SK-N-MC (cell line): ENCODE measurements around the gene ZNF19.

ENCODE experiments used
- FOXP2 ChIP-seq: optimal IDR thresholded peaks from 2 replicates; pipeline ENCODE3; 2011; ENCODE audit warnings: mild to moderate bottlenecking, moderate library complexity; ENCODE audit not compliant: insufficient read depth; ENCODE audit errors: extremely low read length, control extremely low read depth
- POLR2AphosphoS5 ChIP-seq: IDR thresholded peaks from 2 replicates; pipeline ENCODE4 v1.6.1; 2012; ENCODE audit warnings: mild to moderate bottlenecking, low read depth, low read length, borderline replicate concordance

- no peak for TF ChIP-seq FOXP2
- TF ChIP-seq POLR2AphosphoS5: no peak
Measured at GRCh38 chr16:71423865-71424264, 65.3 kb downstream of the ZNF19 start.
